H1 (cell line): Measurements from ENCODE around the gene FSCN2. TPM values are rescaled to one million over a fixed set of nuclear protein-coding genes. Genes with fewer than 3 reads are reported as not detected.

Source experiments
- CTCF ChIA-PET: fragments of 300-600 bp; sonication (Branson Sonifier 250); formaldehyde crosslinking; loops from one replicate; lab custom pipeline; 2021; ENCODE audit not compliant: partially characterized antibody; lab: Charles Lee
- POLR2A ChIA-PET: fragments of 300-600 bp; sonication (Branson Sonifier 250); formaldehyde crosslinking; loops from one replicate; lab custom pipeline; 2021; ENCODE audit warnings: inconsistent platforms; ENCODE audit not compliant: partially characterized antibody; lab: Charles Lee
- DNase-seq, 2 experiments: peaks; one replicate each; pipeline versions ENCODE4 v3.0.0 to v3.0.0-alpha.2; 2010 to 2022; ENCODE audit warnings: low spot score in 2 of 2, low read depth in 1 of 2, mixed read lengths in 1 of 2
- FAIRE-seq: peaks from 2 replicates; lab custom pipeline; 2011; peaks lifted over from hg19 to GRCh38; lab: Jason Lieb, UNC
- H2AFZ ChIP-seq: 2 replicates; pipeline ENCODE4 v1.8.1; 2012; ENCODE audit warnings: low read length, inconsistent platforms
- H2AK5ac ChIP-seq: 2 replicates; pipeline ENCODE4 v1.6.1; 2013; ENCODE audit warnings: low read depth, low read length
- H2BK120ac ChIP-seq: replicated peaks from 2 replicates; pipeline ENCODE3; 2013; ENCODE audit warnings: low read depth, low read length, inconsistent platforms
- H2BK12ac ChIP-seq: 2 replicates; pipeline ENCODE4 v1.6.1; 2013; ENCODE audit warnings: low read depth, low read length
- H2BK15ac ChIP-seq: 2 replicates; pipeline ENCODE4 v1.6.1; 2013; ENCODE audit warnings: low read length
- H2BK20ac ChIP-seq: 2 replicates; pipeline ENCODE4 v1.6.1; 2013; ENCODE audit warnings: low read length
- H2BK5ac ChIP-seq: 2 replicates; pipeline ENCODE4 v1.6.1; 2013; ENCODE audit warnings: low read depth, low read length
- H3K14ac ChIP-seq: 2 replicates; pipeline ENCODE4 v1.6.1; 2013; ENCODE audit warnings: inconsistent platforms; ENCODE audit not compliant: insufficient read length
- H3K18ac ChIP-seq: 2 replicates; pipeline ENCODE4 v1.6.1; 2013; ENCODE audit warnings: low read length; ENCODE audit errors: extremely low read depth
- H3K23ac ChIP-seq: 2 replicates; pipeline ENCODE4 v1.6.1; 2013; ENCODE audit warnings: inconsistent platforms; ENCODE audit not compliant: insufficient read length
- H3K23me2 ChIP-seq: 2 replicates; pipeline ENCODE4 v1.6.1; 2013; ENCODE audit warnings: low read depth, low read length
- H3K27ac ChIP-seq: 2 replicates; pipeline ENCODE4 v1.6.1; 2011; ENCODE audit warnings: low read depth, low read length, inconsistent platforms
- H3K27me3 ChIP-seq, 4 experiments: replicated peaks in 1 of 4; 1 replicate in 1 of 4; 2 replicates in 3 of 4; pipeline versions ENCODE4 v1.6.1 to v1.8.1; 2011 to 2013; ENCODE audit warnings: low read length in 3 of 4, mild to moderate bottlenecking in 3 of 4, inconsistent platforms in 2 of 4, mixed read lengths in 2 of 4, moderate library complexity in 1 of 4; ENCODE audit not compliant: control insufficient read depth in 3 of 4, insufficient read depth in 3 of 4; ENCODE audit errors: extremely low read depth in 1 of 4
- H3K36me3 ChIP-seq, 4 experiments: 2 replicates each; pipeline versions ENCODE4 v1.6.1 to v1.8.1; 2011 to 2013; ENCODE audit warnings: mild to moderate bottlenecking in 4 of 4, low read length in 3 of 4, moderate library complexity in 2 of 4, control low read depth in 1 of 4, inconsistent platforms in 1 of 4; ENCODE audit not compliant: insufficient read depth in 4 of 4, control insufficient read depth in 2 of 4
- H3K4ac ChIP-seq: replicated peaks from 2 replicates; pipeline ENCODE3; 2013; ENCODE audit warnings: low read length, low read depth, mixed read lengths, inconsistent platforms; ENCODE audit not compliant: insufficient read length
- H3K4me1 ChIP-seq, 4 experiments: replicated peaks in 1 of 4; 1 replicate in 1 of 4; 2 replicates in 3 of 4; pipeline versions ENCODE4 v1.6.1 to v1.8.1; 2011 to 2013; ENCODE audit warnings: low read length in 3 of 4, inconsistent platforms in 2 of 4, mixed read lengths in 1 of 4; ENCODE audit not compliant: insufficient read depth in 4 of 4, control insufficient read depth in 3 of 4
- H3K4me2 ChIP-seq, 2 experiments: 2 replicates each; pipeline versions ENCODE4 v1.6.1 to v1.8.1; 2011 to 2013; ENCODE audit warnings: low read depth in 2 of 2, low read length in 2 of 2, control low read depth in 1 of 2, inconsistent platforms in 1 of 2, mild to moderate bottlenecking in 1 of 2; ENCODE audit not compliant: insufficient read depth in 1 of 2
- H3K4me3 ChIP-seq, 4 experiments: fragments of 200-600, 300-600 bp in 1 of 4; sonication (generic), shearing (Covaris generic), sonication (Bioruptor Twin) in 1 of 4; 2 replicates each; pipeline versions ENCODE4 v1.5.1 to v1.8.1; 2011 to 2016; ENCODE audit warnings: low read length in 4 of 4, low read depth in 3 of 4, control low read depth in 2 of 4, inconsistent platforms in 2 of 4, mild to moderate bottlenecking in 2 of 4, mixed read lengths in 1 of 4, moderate library complexity in 1 of 4; ENCODE audit not compliant: insufficient read depth in 2 of 4; ENCODE audit errors: extremely low read depth in 1 of 4
- H3K56ac ChIP-seq: replicated peaks from 2 replicates; pipeline ENCODE3; 2013; ENCODE audit warnings: low read depth, mild to moderate bottlenecking, mixed read lengths, low read length, inconsistent platforms; ENCODE audit not compliant: insufficient read length
- H3K79me1 ChIP-seq: 2 replicates; pipeline ENCODE4 v1.6.1; 2013; ENCODE audit warnings: low read depth, low read length, control low read depth
- H3K79me2 ChIP-seq, 2 experiments: 2 replicates each; pipeline versions ENCODE4 v1.6.1 to v1.8.1; 2012 to 2013; ENCODE audit warnings: low read length in 2 of 2, mild to moderate bottlenecking in 2 of 2, inconsistent platforms in 1 of 2; ENCODE audit not compliant: insufficient read depth in 2 of 2, control insufficient read depth in 1 of 2
- H3K9ac ChIP-seq, 4 experiments: replicated peaks in 1 of 4; 1 replicate in 1 of 4; 2 replicates in 3 of 4; pipeline versions ENCODE4 v1.6.1 to v1.8.1; 2011 to 2013; ENCODE audit warnings: low read depth in 3 of 4, low read length in 3 of 4, control low read depth in 2 of 4, mild to moderate bottlenecking in 2 of 4, moderate library complexity in 2 of 4, inconsistent platforms in 1 of 4; ENCODE audit errors: extremely low read depth in 1 of 4
- H3K9me3 ChIP-seq, 2 experiments: 2 replicates each; pipeline versions ENCODE4 v1.6.1 to v1.8.1; 2012 to 2013; ENCODE audit warnings: mild to moderate bottlenecking in 2 of 2, moderate library complexity in 2 of 2, control low read depth in 1 of 2, inconsistent platforms in 1 of 2, low read depth in 1 of 2, low read length in 1 of 2, mixed read lengths in 1 of 2; ENCODE audit not compliant: insufficient read depth in 2 of 2
- H4K20me1 ChIP-seq, 2 experiments: replicated peaks in 1 of 2; 2 replicates each; pipeline versions ENCODE3 to v1.8.1; 2011 to 2013; ENCODE audit warnings: inconsistent platforms in 2 of 2, low read length in 2 of 2, mild to moderate bottlenecking in 1 of 2; ENCODE audit not compliant: insufficient read depth in 2 of 2, control insufficient read depth in 1 of 2
- H4K5ac ChIP-seq: 2 replicates; pipeline ENCODE4 v1.6.1; 2013; ENCODE audit warnings: low read length, low read depth, mixed read lengths, inconsistent platforms; ENCODE audit not compliant: insufficient read length
- H4K8ac ChIP-seq: 2 replicates; pipeline ENCODE4 v1.8.0; 2013; ENCODE audit warnings: mild to moderate bottlenecking, moderate library complexity, low read length, inconsistent platforms; ENCODE audit not compliant: insufficient read depth; ENCODE audit errors: extremely low read depth
- H4K91ac ChIP-seq: replicated peaks from 2 replicates; pipeline ENCODE3; 2013; ENCODE audit warnings: low read length, mixed read lengths, inconsistent platforms; ENCODE audit not compliant: insufficient read length
- BRCA1 ChIP-seq: IDR thresholded peaks from 2 replicates; pipeline ENCODE4 v1.6.1; 2012; ENCODE audit warnings: low read depth, low read length, improper control_type of control experiment
- CTBP2 ChIP-seq: IDR thresholded peaks from 2 replicates; pipeline ENCODE4 v1.7.0; 2011; ENCODE audit warnings: borderline replicate concordance, mild to moderate bottlenecking, moderate library complexity, mixed read lengths, low read length; ENCODE audit not compliant: insufficient read depth, insufficient read length
- CTCF ChIP-seq, 3 experiments: IDR thresholded peaks; 1 replicate in 2 of 3; 2 replicates in 1 of 3; pipeline versions ENCODE4 v1.5.1 to v1.6.1; 2011; ENCODE audit warnings: low read length in 3 of 3, mild to moderate bottlenecking in 3 of 3, inconsistent platforms in 2 of 3, low read depth in 1 of 3, moderate library complexity in 1 of 3; ENCODE audit not compliant: insufficient read depth in 1 of 3; ENCODE audit errors: control extremely low read depth in 1 of 3
- GTF2F1 ChIP-seq: IDR thresholded peaks from 2 replicates; pipeline ENCODE4 v1.6.1; 2012; ENCODE audit warnings: low read depth, low read length, improper control_type of control experiment, borderline replicate concordance
- HDAC2 ChIP-seq, 2 experiments: fragments of 300-600 bp in 1 of 2; sonication (generic) in 1 of 2; IDR thresholded peaks; 2 replicates each; pipeline ENCODE4 v1.6.1; 2011 to 2012; ENCODE audit warnings: low read depth in 2 of 2, low read length in 2 of 2, mild to moderate bottlenecking in 2 of 2, moderate library complexity in 2 of 2, borderline replicate concordance in 1 of 2, inconsistent platforms in 1 of 2
- KDM4A ChIP-seq: IDR thresholded peaks from one replicate; pipeline ENCODE4 v1.7.1; 2012; ENCODE audit warnings: low read depth, mild to moderate bottlenecking, moderate library complexity, low read length, inconsistent platforms; ENCODE audit not compliant: severe bottlenecking
- KDM5A ChIP-seq: fragments of 200-600 bp; IDR thresholded peaks from 2 replicates; pipeline ENCODE4 v1.7.1; 2012; ENCODE audit warnings: mild to moderate bottlenecking, low read length, inconsistent platforms, mixed read lengths
- NANOG ChIP-seq: IDR thresholded peaks from 2 replicates; pipeline ENCODE4 v1.6.1; 2011; ENCODE audit warnings: low read length, low read depth, mild to moderate bottlenecking, inconsistent platforms; ENCODE audit not compliant: insufficient read depth, poor library complexity, severe bottlenecking
- POU5F1 ChIP-seq: IDR thresholded peaks from 2 replicates; pipeline ENCODE4 v1.6.1; 2011; ENCODE audit warnings: low read depth, mild to moderate bottlenecking, low read length, moderate library complexity
- SIRT6 ChIP-seq: IDR thresholded peaks from one replicate; pipeline ENCODE4 v1.7.1; 2012; ENCODE audit warnings: low read length, inconsistent platforms
- SUZ12 ChIP-seq: fragments of 200-600 bp; sonication (generic); IDR thresholded peaks from 2 replicates; pipeline ENCODE4 v1.6.1; 2012; ENCODE audit warnings: mild to moderate bottlenecking, inconsistent platforms, low read length, moderate library complexity, mixed read lengths
- WGBS, 2 experiments: shearing (Covaris generic) in 1 of 2; methylation state at CpG; one replicate each; pipeline versions ENCODE4 v1.1.6 to v1.1.7; 2013 to 2015; ENCODE audit warnings: low lambda C conversion rate in 2 of 2, mixed read lengths in 2 of 2, inconsistent platforms in 1 of 2, low coverage in 1 of 2, missing lambda C conversion rate in 1 of 2; ENCODE audit not compliant: insufficient replicate concordance in 2 of 2, insufficient coverage in 1 of 2, insufficient read length in 1 of 2; ENCODE audit errors: extremely low coverage in 1 of 2, missing lambda C conversion rate in 1 of 2; 5-methylcytosine and 5-hydroxymethylcytosine counted together
- polyA plus RNA-seq, 7 experiments: library from polyadenylated mRNA; depleted of rRNA in 3 of 7; stranded (reverse) in 5 of 7; unstranded in 2 of 7; fragments of >200 nt in 5 of 7; fragments of 200-250 nt in 2 of 7; gene quantifications; 1 replicate in 5 of 7; 2 replicates in 1 of 7; 4 replicates in 1 of 7; pipeline versions ENCODE4 v1.2.1 to v1.2.3, GENCODE V29; 2011 to 2013; ENCODE audit warnings: missing spikeins in 2 of 7, mixed read lengths in 2 of 7
- total RNA-seq: library from RNA; stranded (reverse); fragmentation: NEBNext Ultra II Directional; extraction: Animal tissue kit (Norgen Biotek cat#: 25700); gene quantifications from 2 replicates; pipeline ENCODE4 v1.2.1, GENCODE V29; 2021

The FSCN2 gene
- total and polyA plus RNA-seq, 2 of the 8 experiments (the other 6 are each of a cell fraction or from before 2014, with no cell fraction given): 0.18 to 0.30 TPM

GRCh38 chr17:81575836-81576235, 47.7 kb downstream of the FSCN2 start:
- Histone ChIP-seq H4K20me1 (peaks cover 11 to 17% of the 10 kb centered on the region in 2 experiments), H2BK15ac (no peak overlapping the region), H3K56ac (no peak overlapping the region), H3K14ac (no peak overlapping the region), H3K36me3 (peaks cover 7 to 14% (median 9%) of the 10 kb centered on the region in 4 experiments; a peak in 7 of 8 replicates), H4K8ac (no peak overlapping the region), H3K4ac (no peak overlapping the region), H2AK5ac (no peak overlapping the region), H3K23me2 (no peaks in the 10 kb centered on the region), H2BK12ac (no peak overlapping the region), H3K9me3 (no peaks in the 10 kb centered on the region), H2BK5ac (no peak overlapping the region), H2AFZ (no peak overlapping the region), H3K79me1 (peaks cover 6% of the 10 kb centered on the region), H3K4me1 (no peaks in the 10 kb centered on the region), H2BK120ac (no peak overlapping the region), H3K79me2 (0 out of 4 replicates have a peak, but pooled peaks cover 0 to 2% of the 10 kb centered on the region in 2 experiments), H2BK20ac (no peak overlapping the region), H3K4me2 (no peak overlapping the region), H3K27ac (no peak overlapping the region), H3K27me3 (no peaks in the 10 kb centered on the region), H4K91ac (no peak overlapping the region), H3K9ac (no peak overlapping the region; a peak in 1 of 7 replicates), H3K23ac (no peak overlapping the region), H3K4me3 (no peak overlapping the region), H4K5ac (no peak overlapping the region), H3K18ac (no peak overlapping the region)
- WGBS, 2 experiments: 92% methylated on average over 3 of the region's 3 CpGs; no CpG with 5 or more reads in 1 of the 2 experiments
- no peak for DNase-seq
- POLR2A ChIA-PET: no interaction called here
- no peak for FAIRE-seq
- CTCF ChIA-PET: interaction anchor here (2.0 kb wide), 1 partner anchor 25 kb away, joined by 6 read pairs; no protein-coding TSS in a partner anchor
- TF ChIP-seq BRCA1 (no peak), GTF2F1 (no peak), SUZ12 (no peak), KDM4A (no peak), HDAC2 (IDR thresholded peaks at IDR 0.05; ENCODE audit: borderline replicate concordance in 1 of 2, low read depth in 2 of 2, low read length in 2 of 2) (no peak), NANOG (no peak), SIRT6 (no peak), CTCF (IDR thresholded peaks at IDR 0.05; ENCODE audit: control extremely low read depth in 1 of 3, insufficient read depth in 1 of 3, low read depth in 1 of 3, low read length in 3 of 3) (no peak), POU5F1 (no peak), KDM5A (no peak), CTBP2 (no peak)
